Mucosa of descending colon (tissue), 3 donors: ENCODE data around the gene CHRM1. TPM values are rescaled to one million over a fixed set of nuclear protein-coding genes. Genes with fewer than 3 reads are reported as not detected.

Experiments
- ATAC-seq: fragments of 200-7000 bp; cut with Tn5 transposase; one replicate; pipeline ENCODE4 v1.9.1; 2020; ENCODE audit warnings: mild to moderate bottlenecking, moderate library complexity
- DNase-seq, 3 donors: peaks; one replicate each; pipeline ENCODE4 v3.0.0-alpha.2; 2020
- H3K36me3 ChIP-seq: fragments of 200-600 bp; one replicate; pipeline ENCODE4 v1.8.0; 2021; ENCODE audit warnings: low read depth, mild to moderate bottlenecking
- H3K4me1 ChIP-seq: fragments of 200-600 bp; one replicate; pipeline ENCODE4 v1.8.0; 2021; ENCODE audit warnings: low read depth, mild to moderate bottlenecking
- H3K4me3 ChIP-seq: fragments of 200-600 bp; one replicate; pipeline ENCODE4 v1.8.0; 2021; ENCODE audit warnings: mild to moderate bottlenecking
- H3K9me3 ChIP-seq: fragments of 200-600 bp; one replicate; pipeline ENCODE4 v1.8.0; 2021; ENCODE audit warnings: mild to moderate bottlenecking
- intact Hi-C, 2 donors: fragments of 100-400 bp; cut with DNase I in 1 of 2; cut with micrococcal nuclease in 1 of 2; formaldehyde crosslinking; loops; one replicate each; pipeline versions ENCODE4 v1.11.0 to v1.11.1; 2022; cut with DNase I, micrococcal nuclease
- total RNA-seq, 3 donors: library from RNA; stranded (reverse); fragmentation: NEBNext Ultra II Directional in 2 of 3; extraction: Animal tissue kit (Norgen Biotek cat#: 25700) in 2 of 3; gene quantifications; one replicate each; pipeline versions ENCODE4 v1.2.1 to v1.2.4, GENCODE V29; 2021 to 2023
- TF ChIP-seq, protein P1 (sequence below): fragments of 200-600 bp; IDR thresholded peaks from one replicate; pipeline ENCODE4 v1.8.0; 2022; ENCODE audit warnings: antibody characterized with exemption, mild to moderate bottlenecking
- donor health status: DM: no; HTN: no; CAD: no; lungs with moderate emphysema.
- donor health status: DM: no; HTN: no; CAD: no.
- donor health status: DM: no; HTN: yes; CAD: no.

Gene CHRM1
- total RNA-seq, 3 donors from 2014 or later: 0.89 to 1.4 (median 0.96) TPM

DNA sequence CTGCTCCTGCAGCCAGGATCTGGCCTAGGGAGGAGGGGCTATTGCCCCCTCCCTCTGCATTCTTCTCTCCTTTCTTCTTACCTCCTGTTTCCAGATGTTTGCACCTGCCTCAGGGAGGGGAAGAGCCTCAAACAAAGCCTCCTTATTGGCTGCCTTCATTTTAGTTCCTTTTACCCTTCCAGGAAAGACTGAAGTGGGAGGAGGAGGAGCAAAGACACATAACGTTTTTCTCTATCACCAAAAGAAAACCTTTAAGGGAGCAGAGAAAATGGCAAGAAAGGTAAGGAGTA is 13.3 kb upstream of the CHRM1 start:
- DNase-seq (no peak), ATAC-seq (no peak)

DNA sequence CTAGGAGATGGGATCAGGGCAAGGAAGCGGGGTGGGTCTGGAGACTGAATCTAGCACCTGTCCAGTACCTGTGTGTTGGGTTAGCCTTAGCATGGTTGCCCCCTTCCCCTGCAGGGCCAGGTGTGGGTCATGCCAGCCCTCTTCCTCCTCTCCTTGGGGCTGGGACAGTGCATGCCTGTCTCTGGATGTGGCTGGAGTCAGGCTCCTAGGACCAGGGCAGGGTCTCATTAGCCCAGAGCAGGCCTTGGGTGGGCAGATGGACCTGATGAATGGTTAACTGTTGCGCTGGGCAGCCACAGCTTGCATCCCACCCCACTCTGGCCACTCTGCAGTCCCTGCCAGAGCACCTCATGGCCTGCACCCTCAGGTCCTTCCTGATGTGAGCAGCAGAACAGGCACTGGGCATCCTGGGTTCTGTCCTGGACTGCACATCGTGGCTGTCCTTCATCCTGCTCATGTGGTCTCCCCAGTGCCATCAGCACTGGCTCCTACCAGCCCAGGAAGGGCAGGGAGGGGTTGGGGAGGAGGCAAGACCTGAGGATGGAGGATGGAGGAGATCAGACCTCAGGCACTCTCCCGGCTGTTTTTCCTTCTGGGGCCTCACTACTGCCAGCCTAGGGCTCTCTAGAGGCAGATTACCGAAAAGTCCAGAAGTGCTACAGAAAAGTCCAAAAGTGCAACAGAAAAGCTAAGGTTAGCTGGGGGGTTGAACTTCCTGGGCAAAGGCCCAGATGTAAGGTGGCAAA is 12.8 kb upstream of the CHRM1 start:
- intact Hi-C loops: no loop called here
- ATAC-seq: no peak
- Histone ChIP-seq H3K4me3 (no peak overlapping the region), H3K36me3 (no peaks in the 10 kb centered on the region), H3K9me3 (no peaks in the 10 kb centered on the region), H3K4me1 (no peaks in the 10 kb centered on the region)
- TF ChIP-seq, protein P1, sequence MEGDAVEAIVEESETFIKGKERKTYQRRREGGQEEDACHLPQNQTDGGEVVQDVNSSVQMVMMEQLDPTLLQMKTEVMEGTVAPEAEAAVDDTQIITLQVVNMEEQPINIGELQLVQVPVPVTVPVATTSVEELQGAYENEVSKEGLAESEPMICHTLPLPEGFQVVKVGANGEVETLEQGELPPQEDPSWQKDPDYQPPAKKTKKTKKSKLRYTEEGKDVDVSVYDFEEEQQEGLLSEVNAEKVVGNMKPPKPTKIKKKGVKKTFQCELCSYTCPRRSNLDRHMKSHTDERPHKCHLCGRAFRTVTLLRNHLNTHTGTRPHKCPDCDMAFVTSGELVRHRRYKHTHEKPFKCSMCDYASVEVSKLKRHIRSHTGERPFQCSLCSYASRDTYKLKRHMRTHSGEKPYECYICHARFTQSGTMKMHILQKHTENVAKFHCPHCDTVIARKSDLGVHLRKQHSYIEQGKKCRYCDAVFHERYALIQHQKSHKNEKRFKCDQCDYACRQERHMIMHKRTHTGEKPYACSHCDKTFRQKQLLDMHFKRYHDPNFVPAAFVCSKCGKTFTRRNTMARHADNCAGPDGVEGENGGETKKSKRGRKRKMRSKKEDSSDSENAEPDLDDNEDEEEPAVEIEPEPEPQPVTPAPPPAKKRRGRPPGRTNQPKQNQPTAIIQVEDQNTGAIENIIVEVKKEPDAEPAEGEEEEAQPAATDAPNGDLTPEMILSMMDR: no peak
- no peak for DNase-seq

More for the DNA sequence above, 13.3 kb upstream of the CHRM1 start:
- intact Hi-C loops: no loop called here
- H3K4me1 ChIP-seq: no peaks in the 10 kb centered on the region
- H3K9me3 ChIP-seq: no peaks in the 10 kb centered on the region
- no peak overlapping the region for H3K4me3 ChIP-seq
- no peaks in the 10 kb centered on the region for H3K36me3 ChIP-seq
- TF ChIP-seq, protein P1: no peak

DNA sequence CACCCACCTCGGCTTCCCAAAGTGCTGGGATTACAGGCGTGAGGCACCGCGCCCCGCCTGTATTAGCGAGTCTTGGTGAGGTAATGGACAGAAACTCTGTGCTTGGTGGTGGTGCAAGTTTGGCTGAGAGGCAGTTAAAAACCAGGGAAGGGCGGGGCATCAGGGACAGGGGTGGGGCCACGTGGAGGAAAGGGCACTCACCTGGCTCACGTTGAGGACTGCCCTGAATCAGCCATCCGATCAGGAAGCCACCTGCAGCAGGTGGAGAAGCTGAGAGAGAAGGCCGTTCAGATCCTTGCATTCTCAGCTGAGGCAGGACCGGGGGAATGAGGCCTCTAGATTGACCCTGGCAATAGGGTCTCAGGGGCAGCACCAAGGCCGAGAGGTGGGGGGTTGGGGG is 12.1 kb upstream of the CHRM1 start:
- TF ChIP-seq, protein P1: no peak
- no peak for DNase-seq
- no peaks in the 10 kb centered on the region for H3K4me1 ChIP-seq
- ATAC-seq: peak; percentile 83
- H3K36me3 ChIP-seq: no peaks in the 10 kb centered on the region
- no peaks in the 10 kb centered on the region for H3K9me3 ChIP-seq
- intact Hi-C loops: no loop called here
- no peak overlapping the region for H3K4me3 ChIP-seq

DNA sequence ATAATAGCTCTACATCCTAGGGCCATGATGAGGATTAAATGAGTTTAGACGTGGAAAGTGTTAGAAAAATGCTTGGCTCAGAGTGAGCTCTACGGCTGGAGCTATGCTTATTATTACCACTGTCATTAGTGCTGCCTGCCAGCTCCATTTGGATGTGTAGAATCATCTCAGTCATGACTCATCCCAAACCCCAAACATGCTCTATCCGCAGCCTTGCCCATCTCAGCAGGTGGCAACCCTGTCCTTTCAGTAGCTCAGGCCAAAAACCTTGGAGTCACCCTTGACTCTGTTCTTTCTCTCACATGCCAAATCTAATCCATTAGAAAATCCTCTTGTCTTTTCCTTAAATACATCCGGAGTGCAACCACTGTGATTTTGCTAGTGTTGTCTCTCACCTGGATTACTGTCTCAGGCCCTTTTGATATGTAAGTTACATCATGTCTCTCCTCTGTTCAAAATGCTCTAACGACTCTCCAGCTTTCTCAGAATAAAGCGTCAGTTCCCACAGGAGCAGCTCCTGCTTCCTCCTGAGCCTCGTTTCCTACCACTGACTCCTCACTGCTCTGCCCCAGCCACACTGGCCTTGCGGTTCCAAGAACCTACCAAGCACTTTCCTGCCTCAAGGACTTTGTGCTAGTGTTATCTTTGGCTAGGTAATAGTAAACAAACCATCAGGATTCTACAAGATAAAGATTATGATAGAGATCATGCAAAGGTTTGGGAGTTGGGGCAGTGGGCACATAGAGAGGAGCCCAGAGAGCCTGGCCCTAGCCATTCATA is 10.5 kb upstream of the CHRM1 start:
- intact Hi-C loops: no loop called here
- Histone ChIP-seq H3K4me1 (no peaks in the 10 kb centered on the region), H3K36me3 (no peaks in the 10 kb centered on the region), H3K4me3 (no peak overlapping the region), H3K9me3 (no peaks in the 10 kb centered on the region)
- ATAC-seq (peak; percentile 18), DNase-seq (no peak)
- TF ChIP-seq, protein P1: no peak

DNA sequence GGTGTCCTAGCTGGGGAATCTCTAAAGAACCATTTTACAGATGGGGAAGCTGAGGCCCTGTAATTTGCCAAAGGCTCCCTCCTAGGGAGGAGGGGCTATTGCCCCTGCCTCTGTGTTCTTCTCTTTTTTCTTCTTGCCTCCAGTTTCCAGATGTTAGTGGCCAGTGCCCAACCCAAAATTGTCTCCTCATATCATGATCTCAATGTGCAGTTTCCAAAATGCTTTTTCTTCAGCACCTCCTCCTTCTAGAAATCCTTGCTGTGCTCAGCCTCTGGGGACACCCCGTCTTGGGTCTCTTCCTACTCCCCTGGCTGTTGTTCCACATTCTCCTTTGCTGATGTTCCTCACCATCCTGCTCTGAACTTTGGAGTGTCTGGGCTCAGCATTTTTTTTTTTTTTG is 9.5 kb upstream of the CHRM1 start:
- no peak for ATAC-seq
- intact Hi-C loops: no loop called here

More for the DNA sequence above, 9.5 kb upstream of the CHRM1 start:
- no peak for DNase-seq
- H3K4me3 ChIP-seq: no peak overlapping the region
- H3K4me1 ChIP-seq: peaks cover 9% of the 10 kb centered on the region
- no peaks in the 10 kb centered on the region for H3K9me3 ChIP-seq
- no peaks in the 10 kb centered on the region for H3K36me3 ChIP-seq
- TF ChIP-seq, protein P1: no peak
